Fibroblast of skin of scalp (primary cell): ENCODE measurements around the gene CRYBB1.
"Not testable (repeated sequence)": the region's sequence is repeated elsewhere in the genome, so short reads cannot be mapped to it uniquely, and the experiment has no call there.

Experiments
- DNase-seq: peaks from one replicate; pipeline ENCODE4 v3.0.0-alpha.2; 2013

The CRYBB1 gene

DNA sequence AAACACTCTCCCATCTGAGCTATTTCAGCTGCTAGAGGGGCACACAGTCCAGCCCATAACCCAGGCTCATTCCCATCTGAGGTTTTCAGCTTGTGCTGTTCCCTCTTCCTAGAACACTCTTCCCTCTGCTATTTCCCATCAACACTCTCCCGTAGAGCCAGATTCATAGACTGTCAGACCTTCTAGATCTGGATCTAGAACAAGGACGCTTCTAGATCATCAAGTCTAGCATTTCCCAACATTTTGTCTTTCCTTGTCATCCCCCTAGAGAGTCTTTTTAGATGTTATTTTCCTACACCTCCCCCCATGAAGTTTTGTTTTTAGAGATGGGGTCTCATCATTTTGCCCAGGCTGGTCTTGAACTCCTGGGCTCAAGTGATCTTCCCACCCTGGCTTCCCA is 17.3 kb upstream of the CRYBB1 start:
- no peak for DNase-seq

DNA sequence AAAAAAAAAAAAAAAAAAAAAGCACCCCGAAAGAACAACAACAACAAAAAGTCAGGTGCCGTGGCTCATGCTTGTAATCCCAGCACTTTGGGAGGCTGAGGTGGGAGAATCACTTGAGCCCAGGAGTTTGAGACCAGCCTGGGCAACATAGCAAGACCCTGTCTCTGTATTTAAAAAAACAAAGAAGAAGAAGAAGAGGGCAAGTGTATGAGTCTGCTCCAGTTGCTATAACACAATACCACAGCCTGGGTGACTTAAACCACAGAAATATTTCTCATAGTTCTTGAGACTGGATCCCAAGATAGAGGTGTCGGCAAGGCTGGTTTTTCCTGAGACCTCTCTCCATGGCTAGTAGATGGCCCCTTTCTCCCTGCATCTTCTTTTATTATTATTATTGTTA is 16.4 kb upstream of the CRYBB1 start:
- no peak for DNase-seq

DNA sequence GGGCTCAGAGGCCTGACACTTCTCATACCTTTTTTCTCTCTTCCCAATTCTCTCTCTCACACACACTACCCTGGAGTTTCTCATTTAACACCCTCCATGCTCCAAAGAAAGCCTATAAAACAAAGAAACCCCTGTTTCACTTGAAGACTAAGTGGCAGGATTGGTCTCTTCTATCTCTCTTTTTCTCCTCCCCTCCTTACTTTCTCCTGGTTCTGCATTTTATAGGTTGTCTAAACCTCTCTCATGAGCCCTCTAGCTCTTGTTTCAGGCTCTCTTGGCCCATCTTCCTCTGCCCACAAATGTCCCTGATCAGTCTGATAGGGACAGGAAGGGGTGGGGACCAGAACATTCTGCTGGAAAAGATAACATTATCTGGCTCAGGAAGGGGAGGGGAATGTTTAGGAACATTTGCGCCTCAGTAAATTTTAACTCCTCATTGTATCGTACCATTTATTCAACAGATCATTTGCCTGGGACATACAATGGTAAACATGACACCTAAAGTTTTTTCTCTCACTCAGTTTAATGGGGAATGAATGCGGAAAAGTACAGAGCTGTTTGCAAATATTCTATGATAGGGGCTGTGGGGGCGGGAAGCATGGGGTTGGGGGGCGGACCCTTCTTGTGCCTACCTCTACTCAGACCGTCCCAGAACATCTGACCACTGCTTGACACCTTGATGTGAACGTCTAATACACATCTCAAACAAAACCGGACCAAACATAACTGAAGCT is 14.8 kb upstream of the CRYBB1 start:
- DNase-seq, result no peak

DNA sequence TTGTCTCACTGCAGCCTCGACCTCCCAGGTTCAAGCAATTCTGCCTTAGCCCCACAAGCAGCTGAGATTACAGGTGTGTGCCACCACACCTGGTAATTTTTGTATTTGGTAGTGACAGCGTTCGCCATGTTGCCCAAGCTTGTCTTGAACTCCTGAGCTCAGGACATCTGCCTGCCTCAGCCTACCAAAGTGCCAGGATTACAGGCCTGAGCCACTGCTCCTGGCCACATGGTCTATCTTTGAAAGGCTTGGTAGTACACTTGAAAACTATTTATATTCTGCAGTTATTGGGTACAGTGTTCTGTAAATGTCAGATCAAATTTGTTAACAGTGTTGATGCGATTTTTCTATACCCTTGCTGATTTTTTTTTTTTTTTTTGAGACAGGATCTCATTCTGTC is 13.5 kb upstream of the CRYBB1 start:
- DNase-seq, result no peak

DNA sequence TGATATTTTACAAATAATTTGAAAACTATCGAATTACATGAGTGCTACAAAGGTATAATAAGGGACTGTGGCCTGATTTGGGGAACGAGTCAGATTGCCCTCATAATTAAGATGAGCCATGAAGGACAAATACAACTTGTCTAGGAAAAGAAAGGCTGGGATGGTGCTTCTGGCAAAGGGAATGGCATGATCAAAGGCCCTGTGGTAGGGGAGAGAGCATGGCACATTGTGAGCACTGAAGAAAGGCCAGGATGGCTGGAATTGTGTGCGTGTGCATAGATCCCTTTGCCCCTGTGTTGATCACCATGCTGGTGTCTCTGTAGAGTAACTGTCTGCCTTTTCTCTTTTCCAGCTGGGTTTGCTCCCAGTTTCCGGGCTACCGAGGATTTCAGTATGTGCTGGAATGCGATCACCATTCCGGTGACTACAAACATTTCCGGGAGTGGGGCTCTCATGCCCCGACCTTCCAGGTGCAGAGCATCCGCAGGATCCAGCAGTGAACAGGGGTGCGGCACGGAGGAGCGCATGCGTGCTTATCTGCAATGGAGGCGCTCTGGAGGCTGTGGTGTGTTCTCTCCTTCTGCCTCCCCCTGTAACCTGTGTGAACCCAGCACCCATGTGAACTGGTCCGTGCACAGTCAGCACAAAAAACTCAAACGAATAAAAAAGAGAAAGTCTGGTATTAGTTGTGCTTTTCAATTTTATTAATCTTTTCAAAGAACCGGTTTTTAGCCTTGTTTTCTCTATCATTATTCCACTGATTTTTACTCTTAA is 12.3 kb upstream of the CRYBB1 start:
- DNase-seq, result no peak

DNA sequence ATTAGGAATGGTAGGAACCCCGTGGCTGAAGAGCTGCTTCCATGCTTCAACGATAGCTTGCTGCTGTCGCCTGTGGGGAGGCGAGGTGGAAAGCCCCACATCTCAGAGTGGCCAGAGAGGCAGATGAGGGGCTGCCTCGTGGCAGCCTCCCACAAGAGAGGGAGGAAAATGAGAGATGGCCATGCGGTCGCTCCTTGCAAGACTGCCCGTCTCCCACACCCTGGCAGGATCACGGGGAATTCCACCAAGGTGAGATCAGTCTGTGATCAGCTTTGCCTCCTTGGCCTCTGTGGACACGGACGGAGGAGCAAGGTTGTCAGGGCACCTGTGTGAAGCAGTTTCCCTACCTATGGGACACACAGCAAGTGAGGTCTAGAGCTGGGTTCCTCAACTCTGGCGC is 7.0 kb upstream of the CRYBB1 start:
- no peak for DNase-seq

DNA sequence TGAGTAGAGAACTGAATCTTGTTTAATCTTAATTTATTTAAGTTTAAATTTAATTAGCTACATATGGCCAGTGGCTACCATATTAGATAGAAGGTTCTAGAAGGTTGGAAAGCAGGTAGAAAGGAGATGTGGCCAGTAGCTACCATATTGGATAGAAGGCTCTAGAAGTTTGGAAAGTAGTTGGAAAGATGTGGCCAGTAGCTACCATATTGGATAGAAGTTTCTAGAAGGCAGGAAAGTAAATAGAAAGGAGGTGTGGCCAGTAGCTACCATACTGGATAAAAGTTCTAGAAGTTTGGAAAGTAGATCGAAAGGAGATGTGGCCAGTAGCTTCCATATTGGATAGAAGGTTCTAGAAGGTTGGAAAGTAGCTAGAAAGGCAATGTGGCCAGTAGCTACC is 6.2 kb upstream of the CRYBB1 start:
- no peak for DNase-seq

DNA sequence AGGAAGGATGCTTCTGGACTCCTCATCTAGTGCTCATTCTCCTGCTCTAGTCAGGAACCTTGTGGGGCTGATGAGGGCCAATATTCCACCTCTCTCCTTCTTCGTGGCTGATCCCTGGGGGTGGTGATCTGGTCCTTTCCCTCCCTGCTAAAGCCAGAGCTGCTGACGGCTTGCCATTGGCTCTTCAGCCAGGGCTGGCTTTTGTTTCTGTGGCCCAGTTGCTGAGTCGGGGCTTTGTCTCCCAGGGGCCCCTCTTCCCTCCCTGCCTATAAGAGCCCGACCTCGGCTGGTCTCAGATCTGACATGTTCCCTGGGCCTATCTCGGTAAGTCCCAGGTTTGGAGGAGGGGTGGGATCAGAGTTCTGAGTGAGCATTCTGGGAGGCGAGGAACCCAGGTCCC is 3.8 kb upstream of the CRYBB1 start, which contains the start of gene CRYBA4:
CRYBA4 (plus strand) TSS at position 301 of the 400 bp plus-strand sequence. CDS start 634 bp downstream, outside the sequence.
- no peak for DNase-seq

DNA sequence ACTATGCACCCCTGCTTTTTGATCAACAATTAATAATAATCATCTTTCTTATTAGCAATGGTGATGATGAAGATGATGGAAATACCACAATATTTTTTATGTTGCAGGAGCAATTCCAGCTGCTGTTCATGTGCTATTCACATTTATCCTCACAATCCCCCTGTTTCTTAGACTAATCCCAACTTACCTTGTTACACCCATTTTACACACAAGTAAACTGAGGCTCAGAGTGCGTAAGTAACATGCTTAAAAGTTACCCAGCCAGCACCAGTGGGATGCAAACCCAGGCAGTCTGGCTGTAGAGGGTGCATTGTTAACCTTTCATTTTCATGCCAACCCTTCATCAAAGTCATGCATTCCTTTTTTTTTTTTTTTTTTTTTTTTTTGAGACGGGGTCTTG is 2.4 kb upstream of the CRYBB1 start:
- DNase-seq, result no peak

DNA sequence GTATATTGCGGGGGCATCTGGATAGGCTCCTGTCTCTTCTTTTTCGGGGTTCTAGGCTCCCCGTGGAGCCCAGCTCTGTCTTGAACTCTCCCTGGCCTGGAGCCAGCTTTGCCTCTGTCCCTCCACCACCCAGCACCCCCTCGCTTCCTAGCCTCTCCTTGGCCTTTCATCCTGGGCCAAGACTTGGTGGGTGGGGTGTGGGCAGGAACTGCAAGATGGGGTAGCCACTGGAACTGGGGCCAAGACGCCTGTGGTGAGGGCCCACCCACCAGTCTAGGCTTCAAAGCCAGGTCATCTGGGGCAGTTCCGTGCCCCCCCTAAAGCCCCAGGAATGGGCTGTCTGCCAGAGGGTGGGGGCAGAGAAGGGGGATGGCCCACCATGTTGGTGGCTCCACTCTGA is 1.7 kb upstream of the CRYBB1 start:
- no peak for DNase-seq

DNA sequence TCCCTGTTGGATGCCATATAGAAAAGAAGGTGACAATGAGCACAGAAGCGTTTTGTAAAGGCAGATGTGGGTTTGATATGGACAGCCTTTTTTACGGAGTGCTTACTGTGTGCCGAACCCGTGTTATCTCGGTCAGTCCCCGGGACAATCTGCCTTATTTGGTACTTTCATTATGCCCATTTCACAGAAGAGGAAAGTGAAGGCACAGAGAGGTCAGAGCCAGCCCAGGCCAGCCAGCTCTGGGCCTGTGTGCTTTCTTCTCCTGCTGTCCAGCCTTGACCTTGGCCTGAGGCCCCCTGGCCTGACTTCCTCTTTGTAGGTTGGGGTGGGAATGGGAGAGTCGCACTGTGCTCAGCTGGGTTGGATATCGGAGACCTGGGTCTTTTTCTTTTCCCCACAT is 628 bp upstream of the CRYBB1 start:
- DNase-seq, result no peak

DNA sequence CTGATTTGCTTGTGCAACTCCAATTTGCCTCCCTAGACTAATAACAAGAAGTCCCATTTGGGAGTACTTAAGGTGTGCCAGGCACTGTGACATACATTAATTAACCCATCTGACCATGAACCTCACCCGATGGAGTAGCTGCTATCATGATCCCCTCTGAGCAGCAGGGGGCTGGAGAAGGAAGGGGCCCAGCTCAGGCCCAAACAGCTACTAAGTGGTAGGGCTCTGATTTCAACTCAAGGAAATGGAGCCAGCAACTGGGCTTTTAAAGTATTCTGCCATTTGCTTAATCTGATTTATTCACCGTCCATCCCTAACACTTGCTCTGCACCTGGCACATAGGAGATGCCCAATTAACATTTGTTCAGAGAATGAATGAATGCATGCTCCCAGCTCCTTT is 1.2 kb downstream of the CRYBB1 start:
- no peak for DNase-seq

DNA sequence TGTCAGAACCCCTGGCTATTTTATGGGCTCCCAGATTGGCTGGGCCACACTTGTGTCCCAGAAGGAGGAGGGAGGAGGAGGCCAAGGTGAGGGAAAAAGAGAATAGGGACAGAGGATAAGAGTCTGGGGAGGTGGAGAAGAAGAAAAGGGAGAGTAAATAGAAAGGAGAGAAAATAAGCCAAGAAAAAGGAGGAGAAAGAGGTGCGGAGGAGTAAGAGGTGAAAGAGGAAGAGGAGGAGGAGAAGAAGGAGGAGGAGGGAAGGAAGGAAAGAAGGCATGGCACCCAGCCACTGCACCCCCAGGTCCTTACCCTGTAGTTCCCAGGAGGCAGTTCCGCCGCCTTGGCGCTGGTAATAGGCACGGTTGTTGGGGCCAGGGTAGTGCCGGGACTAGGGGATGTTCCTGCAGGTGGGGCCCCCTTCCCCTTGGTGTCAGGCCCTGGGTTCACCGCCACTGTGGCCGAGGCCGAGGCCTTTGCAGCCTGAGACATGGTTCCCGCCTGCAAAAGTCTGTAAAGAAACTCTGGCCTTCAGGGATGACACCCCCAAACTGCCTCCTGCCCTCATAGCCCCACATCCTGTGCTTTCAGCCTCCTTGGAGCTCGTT is 1.9 kb downstream of the CRYBB1 start:
- no peak for DNase-seq

DNA sequence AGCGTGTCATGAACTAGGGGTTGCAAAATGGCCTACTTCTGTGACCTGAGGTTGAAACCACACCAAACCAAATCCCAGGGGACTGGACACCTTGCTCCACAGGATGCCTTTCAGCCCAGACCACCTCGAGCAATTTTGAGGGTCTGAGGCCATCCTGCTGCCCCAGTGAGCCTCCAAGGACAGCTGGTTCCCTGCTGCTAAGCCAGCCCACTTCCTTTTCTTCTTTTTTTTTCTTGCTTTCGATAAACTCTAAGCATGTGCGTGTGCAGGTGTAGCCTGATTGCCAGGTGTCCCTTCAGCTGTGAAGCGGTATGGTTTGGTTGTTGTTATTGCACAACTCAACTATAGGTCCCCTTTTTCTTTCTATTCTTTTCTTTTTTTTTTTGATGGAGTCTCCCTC is 2.7 kb downstream of the CRYBB1 start:
- DNase-seq, result no peak

DNA sequence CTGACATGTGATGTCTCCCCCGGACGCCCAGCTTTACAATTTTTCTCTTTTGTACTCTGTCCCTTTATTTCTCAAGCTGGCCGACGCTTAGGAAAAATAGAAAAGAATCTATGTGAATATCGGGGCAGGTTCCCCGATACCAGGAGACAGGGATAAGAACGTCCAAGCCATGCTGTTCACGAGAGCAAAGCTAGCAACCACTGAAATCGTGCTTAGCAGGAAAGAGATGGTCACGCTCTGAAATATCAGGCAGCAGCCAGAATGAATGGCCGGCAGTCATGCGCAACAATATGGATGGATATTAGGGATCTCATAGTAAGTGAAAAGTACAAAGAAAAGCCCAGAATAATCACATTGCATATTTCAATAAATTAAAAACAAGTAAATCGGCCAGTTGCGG is 3.5 kb downstream of the CRYBB1 start:
- no peak for DNase-seq

DNA sequence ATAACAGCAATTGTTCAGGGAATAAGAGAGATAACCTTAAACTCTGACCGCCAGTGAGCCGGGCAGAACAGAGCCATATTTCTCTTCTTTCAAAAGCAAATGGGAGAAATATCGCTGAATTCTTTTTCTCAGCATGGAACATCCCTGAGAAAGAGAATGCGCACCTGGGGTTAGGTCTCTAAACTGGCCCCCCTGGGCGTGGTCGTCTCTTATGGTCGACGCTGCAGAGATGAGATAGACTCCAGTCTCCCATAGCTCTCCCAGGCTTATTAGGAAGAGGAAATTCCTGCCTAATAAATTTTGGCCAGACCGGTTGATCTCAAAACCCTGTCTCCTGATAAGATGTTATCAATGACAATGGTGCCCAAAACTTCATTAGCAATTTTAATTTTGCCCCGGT is 4.1 kb downstream of the CRYBB1 start:
- DNase-seq, result not testable (repeated sequence)

DNA sequence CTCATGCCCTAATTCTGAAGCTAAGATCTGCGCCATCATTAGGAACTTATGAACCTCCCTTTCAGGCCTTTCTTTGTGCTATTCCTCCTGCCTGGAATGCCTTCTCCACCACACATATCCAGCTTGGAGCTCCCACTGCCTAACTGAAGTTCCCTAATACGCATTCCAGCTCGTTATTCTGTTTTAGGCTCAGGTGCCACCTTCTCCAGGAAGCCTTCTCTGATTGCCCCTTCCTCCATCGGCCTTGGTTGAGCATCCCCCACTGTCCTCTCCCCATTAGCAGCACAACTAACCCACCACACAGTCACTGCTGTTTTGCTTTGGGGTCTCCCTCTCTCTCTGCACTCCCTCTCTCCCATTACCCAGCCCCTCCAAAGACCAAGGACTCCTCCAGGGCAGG is 5.2 kb downstream of the CRYBB1 start:
- DNase-seq, result no peak

DNA sequence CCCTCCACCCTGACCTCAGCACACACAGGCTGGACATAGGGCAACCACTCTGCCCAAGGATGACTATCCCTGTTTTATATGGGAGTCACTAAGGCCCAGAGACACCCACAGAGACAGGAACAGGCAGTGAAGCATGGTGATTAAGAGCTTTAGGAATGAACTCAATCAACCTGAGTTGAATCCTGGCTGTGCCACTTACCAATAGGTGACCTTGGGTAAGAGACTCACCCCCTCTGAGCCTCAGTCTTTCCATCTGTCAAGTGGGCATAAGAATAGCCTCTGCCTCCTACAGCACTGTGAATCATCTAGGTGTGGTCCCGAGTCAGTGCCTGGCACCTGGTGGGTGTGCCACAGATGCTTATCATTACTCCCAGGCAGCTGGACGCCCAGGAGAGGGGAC is 6.8 kb downstream of the CRYBB1 start:
- DNase-seq, result no peak

DNA sequence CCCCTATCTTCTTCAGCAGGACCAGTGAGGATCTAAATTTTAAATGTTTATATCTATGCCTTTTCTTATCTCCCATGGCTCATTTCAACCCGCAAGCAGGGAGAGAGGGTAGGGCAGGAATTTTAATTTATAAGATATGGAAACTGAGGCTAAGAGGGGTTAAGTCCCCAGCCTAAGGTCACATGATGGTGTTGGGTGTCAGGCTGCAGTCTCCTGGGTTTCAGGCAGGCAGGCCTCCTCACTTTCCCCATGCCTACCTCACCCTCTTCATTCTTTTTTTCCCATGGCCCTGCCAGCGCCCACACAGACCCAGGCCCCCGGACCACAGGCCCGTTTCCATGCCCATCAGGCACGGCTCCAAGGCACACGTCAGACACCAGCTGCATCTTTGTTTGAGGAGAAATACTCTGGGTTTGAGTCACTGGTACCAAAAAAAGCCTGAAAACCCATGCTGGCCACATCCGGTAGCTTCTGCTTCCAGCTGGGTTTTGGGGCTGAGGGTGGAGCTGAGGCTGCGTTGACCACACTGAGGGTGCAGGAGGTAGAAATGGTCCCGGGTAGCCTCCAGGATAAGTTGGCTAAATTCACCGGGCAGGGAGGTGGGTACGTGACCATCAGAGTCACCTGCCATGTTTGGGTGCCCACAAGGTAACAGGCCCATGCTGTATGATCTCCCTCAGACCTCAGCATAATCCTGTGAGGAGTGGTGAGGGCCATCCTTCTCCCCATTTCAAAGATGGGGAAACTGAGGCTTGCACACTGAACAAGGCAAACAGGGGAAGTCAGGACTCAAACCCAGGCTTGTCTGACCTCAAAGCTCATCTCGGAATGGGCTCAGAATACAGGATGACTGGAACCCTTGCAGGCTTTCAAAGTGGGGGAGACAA is 7.5 kb downstream of the CRYBB1 start:
- DNase-seq, result peak; percentile 92

DNA sequence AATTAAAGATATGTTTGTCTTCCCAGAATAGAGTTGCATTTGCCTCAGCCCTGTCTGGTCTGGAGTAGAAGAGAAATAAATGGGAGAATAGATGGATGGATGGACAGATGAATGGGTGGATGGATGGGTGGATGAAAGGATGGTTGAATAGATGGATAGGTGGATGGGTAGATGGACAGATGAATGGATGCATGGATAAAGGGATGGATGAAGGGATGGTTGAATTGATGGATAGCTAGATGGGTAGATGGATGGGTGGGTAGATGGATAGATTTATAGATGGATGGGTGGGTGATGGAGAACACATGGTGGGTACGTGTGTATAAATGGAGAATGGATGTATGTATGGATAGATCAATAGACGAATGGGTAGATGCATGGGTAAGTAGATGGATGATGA is 8.5 kb downstream of the CRYBB1 start:
- no peak for DNase-seq

DNA sequence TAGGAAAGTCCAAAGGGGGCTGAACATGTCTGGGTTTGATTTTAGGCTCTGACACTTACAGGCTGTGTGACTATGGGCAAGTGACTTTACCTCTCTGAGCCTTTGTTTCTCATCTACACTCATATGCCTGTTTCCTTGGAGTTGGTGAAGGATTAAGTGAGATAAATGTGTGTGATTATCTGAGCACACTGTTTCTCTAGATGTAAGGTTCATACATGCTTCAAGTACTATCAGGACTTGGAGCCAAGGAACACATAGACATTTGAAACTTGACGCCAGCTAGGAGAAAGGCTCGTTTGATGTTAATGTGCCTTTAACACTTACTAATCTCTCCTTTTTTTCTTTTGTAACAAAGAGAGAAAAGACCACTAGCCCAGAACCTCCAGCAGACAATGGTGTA is 9.7 kb downstream of the CRYBB1 start:
- DNase-seq, result no peak

DNA sequence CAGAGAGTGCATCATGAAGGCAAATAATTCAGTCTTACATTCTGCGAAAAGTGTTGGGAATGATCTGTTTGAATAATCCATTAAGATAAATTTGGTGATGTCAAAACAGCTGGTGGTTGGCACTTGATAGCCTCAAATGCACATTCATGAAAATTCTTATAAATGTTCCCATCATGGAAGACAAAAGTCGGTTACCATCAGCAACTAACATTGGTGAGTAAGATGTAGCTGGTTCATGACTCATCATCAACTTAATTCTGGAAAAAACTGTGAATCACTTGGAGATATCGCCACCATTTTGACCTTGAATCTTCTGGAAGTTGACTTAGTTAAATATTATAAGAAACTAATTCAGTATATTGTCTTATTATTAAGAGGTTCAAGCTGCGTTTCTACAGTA is 11.2 kb downstream of the CRYBB1 start:
- DNase-seq, result peak; percentile 46

DNA sequence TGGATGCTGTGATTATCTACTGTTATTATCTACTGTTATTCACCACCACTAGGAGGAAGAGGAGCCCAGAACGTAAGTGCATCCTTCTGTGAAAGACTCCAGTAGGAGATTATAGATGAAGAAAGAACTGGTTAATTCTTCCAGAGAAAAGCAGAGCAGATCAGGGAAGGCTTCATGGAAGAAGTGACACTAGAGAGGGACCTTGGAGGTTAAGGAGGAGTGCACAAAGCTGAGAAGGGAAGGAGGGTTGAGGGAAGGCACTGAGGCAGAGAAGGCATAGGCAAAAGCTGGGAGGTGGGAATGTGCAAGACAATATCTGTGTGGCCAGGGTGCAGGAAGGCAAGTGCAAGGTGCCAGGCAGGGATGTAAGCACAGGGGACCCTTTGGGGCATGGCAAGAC is 13.5 kb downstream of the CRYBB1 start:
- no peak for DNase-seq
